Body of pancreas (tissue), 4 donors: ENCODE data around the gene OR6M1. TPM values are rescaled to one million over a fixed set of nuclear protein-coding genes. Genes with fewer than 3 reads are reported as not detected.

Experiments
- ATAC-seq: fragments of 150-250 bp; one replicate; pipeline ENCODE4 v1.9.1; 2016
- DNase-seq, 4 donors: peaks; one replicate each; pipeline ENCODE4 v3.0.0-alpha.2; 2019
- H3K27ac ChIP-seq, 4 donors: fragments of 200-600 bp; sonication (generic); 1 replicate in 3 of 4; 2 replicates in 1 of 4; pipeline versions ENCODE4 v1.5.1 to v1.6.1; 2016 to 2019; ENCODE audit warnings: mild to moderate bottlenecking in 1 of 4, mixed read lengths in 1 of 4, moderate library complexity in 1 of 4
- H3K27me3 ChIP-seq, 2 donors: fragments of 200-600 bp; sonication (generic); one replicate each; pipeline ENCODE4 v1.6.0; 2016; ENCODE audit warnings: mild to moderate bottlenecking in 1 of 2
- H3K36me3 ChIP-seq, 2 donors: fragments of 200-600 bp; sonication (generic); replicated peaks in 1 of 2; 2 replicates each; pipeline ENCODE4 v1.5.1; 2016; ENCODE audit warnings: low read depth in 2 of 2; ENCODE audit not compliant: insufficient read depth in 1 of 2
- H3K4me1 ChIP-seq: fragments of 200-600 bp; sonication (generic); one replicate; pipeline ENCODE4 v1.6.0; 2016
- H3K4me3 ChIP-seq, 2 donors: fragments of 200-600 bp; sonication (generic); 1 replicate in 1 of 2; 2 replicates in 1 of 2; pipeline ENCODE4 v1.5.1; 2016 to 2019
- H3K9me3 ChIP-seq, 3 donors: fragments of 200-600 bp; sonication (generic); 1 replicate in 2 of 3; 2 replicates in 1 of 3; pipeline ENCODE4 v1.5.1; 2016
- POLR2A ChIP-seq, 3 donors: fragments of 450-650 bp; IDR thresholded peaks; one replicate each; pipeline ENCODE4 v1.6.1; 2016; ENCODE audit warnings: antibody characterized with exemption in 3 of 3, mild to moderate bottlenecking in 2 of 3
- WGBS, 2 donors: methylation state at CpG; one replicate each; pipeline ENCODE4 v1.1.5; 2017; 5-methylcytosine and 5-hydroxymethylcytosine counted together
- intact Hi-C: fragments of 100-400 bp; cut with DNase I; formaldehyde crosslinking; loops from one replicate; pipeline ENCODE4 v1.15.1; 2023
- total RNA-seq, 2 donors: library from RNA; depleted of rRNA; stranded (reverse); fragments of >200 nt; gene quantifications; one replicate each; pipeline ENCODE4 v1.1.0, GENCODE V29; 2016
- TF ChIP-seq, protein P1 (sequence below), 7 experiments: fragments of 450-650 bp in 4 of 7; fragments of 200-600 bp in 3 of 7; sonication (generic) in 3 of 7; IDR thresholded peaks; one replicate each; pipeline ENCODE4 v1.5.1; 2016 to 2019; ENCODE audit warnings: antibody characterized with exemption in 7 of 7

OR6M1 gene, protein sequence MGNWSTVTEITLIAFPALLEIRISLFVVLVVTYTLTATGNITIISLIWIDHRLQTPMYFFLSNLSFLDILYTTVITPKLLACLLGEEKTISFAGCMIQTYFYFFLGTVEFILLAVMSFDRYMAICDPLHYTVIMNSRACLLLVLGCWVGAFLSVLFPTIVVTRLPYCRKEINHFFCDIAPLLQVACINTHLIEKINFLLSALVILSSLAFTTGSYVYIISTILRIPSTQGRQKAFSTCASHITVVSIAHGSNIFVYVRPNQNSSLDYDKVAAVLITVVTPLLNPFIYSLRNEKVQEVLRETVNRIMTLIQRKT
- total RNA-seq: not detected

- H3K27me3 ChIP-seq: no peaks in the 10 kb centered on the region
- no peak for TF ChIP-seq POLR2A (IDR thresholded peaks at IDR 0.05)
- TF ChIP-seq, protein P1, sequence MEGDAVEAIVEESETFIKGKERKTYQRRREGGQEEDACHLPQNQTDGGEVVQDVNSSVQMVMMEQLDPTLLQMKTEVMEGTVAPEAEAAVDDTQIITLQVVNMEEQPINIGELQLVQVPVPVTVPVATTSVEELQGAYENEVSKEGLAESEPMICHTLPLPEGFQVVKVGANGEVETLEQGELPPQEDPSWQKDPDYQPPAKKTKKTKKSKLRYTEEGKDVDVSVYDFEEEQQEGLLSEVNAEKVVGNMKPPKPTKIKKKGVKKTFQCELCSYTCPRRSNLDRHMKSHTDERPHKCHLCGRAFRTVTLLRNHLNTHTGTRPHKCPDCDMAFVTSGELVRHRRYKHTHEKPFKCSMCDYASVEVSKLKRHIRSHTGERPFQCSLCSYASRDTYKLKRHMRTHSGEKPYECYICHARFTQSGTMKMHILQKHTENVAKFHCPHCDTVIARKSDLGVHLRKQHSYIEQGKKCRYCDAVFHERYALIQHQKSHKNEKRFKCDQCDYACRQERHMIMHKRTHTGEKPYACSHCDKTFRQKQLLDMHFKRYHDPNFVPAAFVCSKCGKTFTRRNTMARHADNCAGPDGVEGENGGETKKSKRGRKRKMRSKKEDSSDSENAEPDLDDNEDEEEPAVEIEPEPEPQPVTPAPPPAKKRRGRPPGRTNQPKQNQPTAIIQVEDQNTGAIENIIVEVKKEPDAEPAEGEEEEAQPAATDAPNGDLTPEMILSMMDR (IDR thresholded peaks at IDR 0.05): no peak
- H3K9me3 ChIP-seq: no peaks in the 10 kb centered on the region
- DNase-seq: no peak
- peaks cover 17% of the 10 kb centered on the region for H3K4me1 ChIP-seq
- H3K27ac ChIP-seq: peak within 1 kb of the TSS in 1 of 4 donors; percentile 12
- 60 to 63% methylated on average over 4 of the region's 4 CpGs for WGBS, 2 donors
- intact Hi-C loops: no loop called here
- ATAC-seq: no peak
- H3K36me3 ChIP-seq: no peaks in the 10 kb centered on the region
- H3K4me3 ChIP-seq: no peak within 1 kb of the TSS
Observed at GRCh38 chr11:123806249-123806648, at the start of gene OR6M1. Gene OR6M1, minus strand, starts transcription at chr11:123806349. Its CDS starts 0 bp downstream, at chr11:123806349.

DNA sequence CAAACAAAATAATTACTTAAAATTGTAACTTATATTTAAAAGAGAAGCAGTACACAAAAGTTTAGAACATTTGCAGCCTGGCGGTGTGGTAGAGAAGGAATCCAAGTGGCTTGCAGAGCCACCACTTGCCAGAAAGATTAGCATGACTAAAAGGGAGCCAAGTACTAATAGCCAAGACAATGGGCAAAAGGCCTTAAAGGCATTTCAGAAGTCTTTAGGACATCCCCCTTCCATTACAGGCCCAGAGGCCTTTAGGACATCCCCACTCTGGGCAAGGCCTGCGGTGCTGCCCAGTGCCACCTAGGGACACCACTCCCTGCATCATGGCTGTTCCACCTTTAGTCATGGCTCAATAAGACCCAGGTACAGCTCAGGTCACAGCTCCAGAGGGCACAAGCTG is 46.9 kb upstream of the OR6M1 start:
- H3K27me3 ChIP-seq: no peaks in the 10 kb centered on the region
- TF ChIP-seq, protein P1 (IDR thresholded peaks at IDR 0.05): no peak
- no peak for TF ChIP-seq POLR2A (IDR thresholded peaks at IDR 0.05)
- WGBS, 2 donors: 98% methylated on average over 2 of the region's 2 CpGs
- no peaks in the 10 kb centered on the region for H3K4me1 ChIP-seq
- no peaks in the 10 kb centered on the region for H3K36me3 ChIP-seq
- intact Hi-C loops: no loop called here
- no peak for DNase-seq
- H3K4me3 ChIP-seq: no peak overlapping the region
- no peak for ATAC-seq
- H3K9me3 ChIP-seq: peaks cover 0 to 5% (median 0%) of the 10 kb centered on the region in 3 donors
- no peak overlapping the region for H3K27ac ChIP-seq

DNA sequence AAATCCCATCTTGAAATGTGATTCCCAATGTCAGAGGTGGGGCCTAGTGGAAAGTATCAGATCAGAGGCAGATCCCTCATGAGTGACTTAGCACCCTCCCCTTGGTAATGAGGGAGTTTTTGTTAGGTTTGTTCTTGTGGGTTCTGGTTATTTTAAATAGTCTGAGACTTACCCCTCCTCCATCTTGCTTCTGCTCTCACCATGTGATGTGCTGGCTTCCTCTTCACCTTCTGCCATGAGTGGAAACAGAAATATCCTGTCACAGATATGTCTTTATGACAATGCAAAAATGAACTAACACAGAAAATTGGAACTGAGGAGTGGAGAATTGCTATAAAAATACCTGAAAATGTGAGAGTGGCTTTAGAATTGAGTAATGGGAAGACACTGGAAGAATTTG is 46.2 kb upstream of the OR6M1 start:
- no peak for TF ChIP-seq POLR2A (IDR thresholded peaks at IDR 0.05)
- TF ChIP-seq, protein P1 (IDR thresholded peaks at IDR 0.05): no peak
- Histone ChIP-seq H3K9me3 (peaks cover 0 to 5% (median 0%) of the 10 kb centered on the region in 3 donors), H3K27me3 (no peaks in the 10 kb centered on the region), H3K27ac (no peak overlapping the region), H3K4me3 (no peak overlapping the region), H3K36me3 (no peaks in the 10 kb centered on the region), H3K4me1 (no peaks in the 10 kb centered on the region)
- intact Hi-C loops: no loop called here
- no peak for ATAC-seq
- no peak for DNase-seq

GRCh38 chr11:123851110-123851509 is 45.0 kb upstream of the OR6M1 start:
- WGBS, 2 donors: 93 to 100% methylated on average over 1 to 2 of the region's 4 CpGs
- TF ChIP-seq, protein P1 (IDR thresholded peaks at IDR 0.05): no peak
- no peak for TF ChIP-seq POLR2A (IDR thresholded peaks at IDR 0.05)
- ATAC-seq (no peak), DNase-seq (no peak)
- Histone ChIP-seq H3K27ac (no peak overlapping the region), H3K9me3 (peaks cover 0 to 5% (median 0%) of the 10 kb centered on the region in 3 donors), H3K27me3 (no peaks in the 10 kb centered on the region), H3K36me3 (no peaks in the 10 kb centered on the region), H3K4me3 (no peak overlapping the region), H3K4me1 (no peaks in the 10 kb centered on the region)
- intact Hi-C loops: no loop called here

DNA sequence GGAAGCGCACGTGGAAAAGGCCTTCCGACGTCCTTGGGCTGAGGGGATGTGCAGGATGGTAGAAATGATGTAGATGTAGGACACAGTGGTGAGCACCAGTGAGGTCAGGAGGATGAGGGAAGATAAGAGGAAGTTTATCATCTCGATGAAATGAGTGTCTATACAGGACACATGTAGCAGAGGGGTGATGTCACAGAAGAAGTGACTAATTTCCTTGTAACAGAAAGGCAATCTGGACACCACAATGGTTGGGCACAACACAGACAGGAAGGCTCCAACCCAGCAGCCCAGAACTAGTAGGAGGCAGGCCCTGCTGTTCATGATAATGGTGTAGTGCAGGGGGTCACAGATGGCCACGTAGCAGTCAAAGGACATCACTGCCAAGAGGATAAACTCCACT is 35.0 kb upstream of the OR6M1 start:
- ATAC-seq: no peak
- WGBS, 2 donors: 76 to 91% methylated on average over 6 of the region's 6 CpGs
- H3K9me3 ChIP-seq: no peaks in the 10 kb centered on the region

More for the DNA sequence above, 35.0 kb upstream of the OR6M1 start:
- no peak overlapping the region for H3K27ac ChIP-seq
- H3K27me3 ChIP-seq: no peaks in the 10 kb centered on the region
- H3K4me3 ChIP-seq: no peak overlapping the region
- no peaks in the 10 kb centered on the region for H3K36me3 ChIP-seq
- peaks cover 16% of the 10 kb centered on the region for H3K4me1 ChIP-seq
- no peak for TF ChIP-seq POLR2A (IDR thresholded peaks at IDR 0.05)
- TF ChIP-seq, protein P1 (IDR thresholded peaks at IDR 0.05): no peak
- no peak for DNase-seq
- intact Hi-C loops: no loop called here
